HG03064 (cell line): ENCODE measurements around the gene CNPPD1.

Experiments used
- ATAC-seq: cut with Tn5 transposase; IDR thresholded peaks from one replicate; pipeline ENCODE4 v1.9.1; 2021; ENCODE audit warnings: low read depth; ENCODE audit not compliant: unreplicated experiment

Gene CNPPD1

GRCh38 chr2:219124381-219125110 is 52.2 kb downstream of the CNPPD1 start:
- ATAC-seq = no peak

- ATAC-seq = no peak
Measured at GRCh38 chr2:219123356-219124135, 53.2 kb downstream of the CNPPD1 start.

- ATAC-seq = no peak
Measured at GRCh38 chr2:219122202-219122980, 54.3 kb downstream of the CNPPD1 start.
